ENCODE measurements around the gene SLC48A1.

- no peak for TF ChIP-seq POLR2A (IDR thresholded peaks at IDR 0.05)
- TF ChIP-seq CTCF (IDR thresholded peaks at IDR 0.05): no peak
Observed at GRCh38 chr12:47741340-47741703, 31.7 kb upstream of the SLC48A1 start.
